WERI-Rb-1 (cell line): ENCODE results near the gene SPECC1.
A peak's percentile ranks its signal among the peaks of the same experiment; 100 is the strongest.
"Not testable (repeated sequence)": the region's sequence is repeated elsewhere in the genome, so short reads cannot be mapped to it uniquely, and the experiment has no call there.

ENCODE experiments used
- DNase-seq: peaks from one replicate; pipeline ENCODE4 v3.0.0-alpha.2; 2020
- H3K27ac ChIP-seq: fragments of 250-450 bp; sonication (Bioruptor Pico); 2 replicates; pipeline ENCODE4 v1.5.1; 2020; ENCODE audit warnings: mild to moderate bottlenecking, moderate library complexity
- H3K27me3 ChIP-seq: fragments of 250-450 bp; sonication (Bioruptor Pico); 2 replicates; pipeline ENCODE4 v1.5.1; 2021; ENCODE audit warnings: mild to moderate bottlenecking, low read depth, moderate library complexity; ENCODE audit not compliant: insufficient read depth, severe bottlenecking
- H3K36me3 ChIP-seq: fragments of 250-450 bp; sonication (Bioruptor Pico); 2 replicates; pipeline ENCODE4 v1.5.1; 2020; ENCODE audit warnings: mild to moderate bottlenecking, moderate library complexity
- H3K4me3 ChIP-seq: 2 replicates; pipeline ENCODE4 v1.5.1; 2011; ENCODE audit warnings: low read depth, mild to moderate bottlenecking, control low read depth, low read length
- H3K9me3 ChIP-seq: fragments of 250-450 bp; sonication (Bioruptor Pico); 2 replicates; pipeline ENCODE4 v1.5.1; 2021; ENCODE audit warnings: mild to moderate bottlenecking, moderate library complexity; ENCODE audit not compliant: severe bottlenecking
- CTCF ChIP-seq: IDR thresholded peaks from 2 replicates; pipeline ENCODE4 v1.5.1; 2011; ENCODE audit warnings: low read depth, mild to moderate bottlenecking, control low read depth, inconsistent platforms, low read length

The SPECC1 gene

GRCh38 chr17:20313306-20313705 is 304.1 kb downstream of the SPECC1 start:
- no peak for TF ChIP-seq CTCF
- Histone ChIP-seq H3K27me3 (no peaks in the 10 kb centered on the region), H3K9me3 (no peaks in the 10 kb centered on the region)

GRCh38 chr17:20313891-20314290 is 304.7 kb downstream of the SPECC1 start:
- DNase-seq = no peak
- no peak overlapping the region for H3K27ac ChIP-seq
- no peaks in the 10 kb centered on the region for H3K9me3 ChIP-seq
- no peak overlapping the region for H3K4me3 ChIP-seq
- peaks cover 1% of the 10 kb centered on the region; the same call in 1 of the 2 replicates for H3K36me3 ChIP-seq
- TF ChIP-seq CTCF = no peak
- no peaks in the 10 kb centered on the region for H3K27me3 ChIP-seq

More at GRCh38 chr17:20313306-20313705, 304.1 kb downstream of the SPECC1 start:
- no peak for DNase-seq
- H3K4me3 ChIP-seq = no peak overlapping the region
- peaks cover 6% of the 10 kb centered on the region; the same call in 1 of the 2 replicates for H3K36me3 ChIP-seq
- H3K27ac ChIP-seq = no peak overlapping the region

- H3K36me3 ChIP-seq = no peaks in the 10 kb centered on the region; the same call in 1 of the 2 replicates
- H3K27ac ChIP-seq = no peak overlapping the region
- TF ChIP-seq CTCF = no peak
- no peak overlapping the region for H3K4me3 ChIP-seq
- no peaks in the 10 kb centered on the region for H3K27me3 ChIP-seq
- no peak for DNase-seq
- no peaks in the 10 kb centered on the region for H3K9me3 ChIP-seq
These were observed 305.7 kb downstream of the SPECC1 start for GRCh38 chr17:20314834-20315233.

GRCh38 chr17:20315311-20315710 is 306.2 kb downstream of the SPECC1 start:
- Histone ChIP-seq H3K4me3 (no peak overlapping the region), H3K9me3 (no peaks in the 10 kb centered on the region), H3K36me3 (no peaks in the 10 kb centered on the region; the same call in 1 of the 2 replicates), H3K27me3 (no peaks in the 10 kb centered on the region), H3K27ac (no peak overlapping the region)
- TF ChIP-seq CTCF = no peak
- no peak for DNase-seq

GRCh38 chr17:20315821-20316220 is 306.7 kb downstream of the SPECC1 start:
- no peak for DNase-seq
- Histone ChIP-seq H3K4me3 (no peak overlapping the region), H3K27me3 (no peaks in the 10 kb centered on the region), H3K9me3 (no peaks in the 10 kb centered on the region), H3K36me3 (no peaks in the 10 kb centered on the region; the same call in 1 of the 2 replicates), H3K27ac (no peak overlapping the region)
- TF ChIP-seq CTCF = no peak

GRCh38 chr17:20320535-20321229 is 311.5 kb downstream of the SPECC1 start:
- peak; percentile 75 for TF ChIP-seq CTCF
- not testable (repeated sequence) for H3K36me3 ChIP-seq, H3K9me3 ChIP-seq, H3K4me3 ChIP-seq, H3K27ac ChIP-seq, H3K27me3 ChIP-seq
- peak; percentile 64 for DNase-seq

GRCh38 chr17:20321357-20321756 is 312.2 kb downstream of the SPECC1 start:
- not testable (repeated sequence) for H3K9me3 ChIP-seq, H3K27ac ChIP-seq

GRCh38 chr17:20327739-20328138 is 318.6 kb downstream of the SPECC1 start:
- H3K9me3 ChIP-seq, DNase-seq, H3K36me3 ChIP-seq, H3K27me3 ChIP-seq, H3K27ac ChIP-seq, H3K4me3 ChIP-seq: not testable (repeated sequence)

More at GRCh38 chr17:20321357-20321756, 312.2 kb downstream of the SPECC1 start:
- DNase-seq, H3K36me3 ChIP-seq, H3K4me3 ChIP-seq, H3K27me3 ChIP-seq: not testable (repeated sequence)
